ENCODE measurements around the gene RPL27A.

Gene RPL27A

GRCh38 chr11:8715501-8715900, 32.9 kb downstream of the RPL27A start:
- in situ Hi-C loops (cut with HindIII; ENCODE audit: low pct_ligation_motif_present, low pct_unique_long_range_greater_than_20kb, low sequenced_read_pairs) = no loop called here
- no peak for DNase-seq

GRCh38 chr11:8717544-8717875, 34.9 kb downstream of the RPL27A start:
- in situ Hi-C loops (cut with HindIII; ENCODE audit: low pct_ligation_motif_present, low pct_unique_long_range_greater_than_20kb, low sequenced_read_pairs) = no loop called here
- DNase-seq = no peak

GRCh38 chr11:8717876-8718753, 35.5 kb downstream of the RPL27A start:
- in situ Hi-C loops (cut with HindIII; ENCODE audit: low pct_ligation_motif_present, low pct_unique_long_range_greater_than_20kb, low sequenced_read_pairs) = no loop called here

GRCh38 chr11:8719211-8719649, 36.6 kb downstream of the RPL27A start:
- in situ Hi-C loops (cut with HindIII; ENCODE audit: low pct_ligation_motif_present, low pct_unique_long_range_greater_than_20kb, low sequenced_read_pairs) = no loop called here
- DNase-seq = peak; percentile 81

More at GRCh38 chr11:8717876-8718753, 35.5 kb downstream of the RPL27A start:
- peak; percentile 25 for DNase-seq

- in situ Hi-C loops (cut with HindIII; ENCODE audit: low pct_ligation_motif_present, low pct_unique_long_range_greater_than_20kb, low sequenced_read_pairs) = no loop called here
- no peak for DNase-seq
Observed at GRCh38 chr11:8719721-8720120, 37.1 kb downstream of the RPL27A start.

GRCh38 chr11:8720352-8720751, 37.8 kb downstream of the RPL27A start:
- DNase-seq = no peak
- in situ Hi-C loops (cut with HindIII; ENCODE audit: low pct_ligation_motif_present, low pct_unique_long_range_greater_than_20kb, low sequenced_read_pairs) = no loop called here

GRCh38 chr11:8720868-8721608, 38.4 kb downstream of the RPL27A start:
- DNase-seq = no peak
- in situ Hi-C loops (cut with HindIII; ENCODE audit: low pct_ligation_motif_present, low pct_unique_long_range_greater_than_20kb, low sequenced_read_pairs) = no loop called here

GRCh38 chr11:8721609-8722500, 39.3 kb downstream of the RPL27A start:
- no peak for DNase-seq
- in situ Hi-C loops (cut with HindIII; ENCODE audit: low pct_ligation_motif_present, low pct_unique_long_range_greater_than_20kb, low sequenced_read_pairs) = no loop called here

GRCh38 chr11:8722809-8723208, 40.2 kb downstream of the RPL27A start:
- in situ Hi-C loops (cut with HindIII; ENCODE audit: low pct_ligation_motif_present, low pct_unique_long_range_greater_than_20kb, low sequenced_read_pairs) = no loop called here
- no peak for DNase-seq

- in situ Hi-C loops (cut with HindIII; ENCODE audit: low pct_ligation_motif_present, low pct_unique_long_range_greater_than_20kb, low sequenced_read_pairs) = no loop called here
- DNase-seq = no peak
Observed at GRCh38 chr11:8723711-8724110, 41.1 kb downstream of the RPL27A start.

GRCh38 chr11:8724682-8725081, 42.1 kb downstream of the RPL27A start:
- no peak for DNase-seq

GRCh38 chr11:8726395-8726794, 43.8 kb downstream of the RPL27A start:
- no peak for DNase-seq
- in situ Hi-C loops (cut with HindIII; ENCODE audit: low pct_ligation_motif_present, low pct_unique_long_range_greater_than_20kb, low sequenced_read_pairs) = no loop called here

More at GRCh38 chr11:8724682-8725081, 42.1 kb downstream of the RPL27A start:
- in situ Hi-C loops (cut with HindIII; ENCODE audit: low pct_ligation_motif_present, low pct_unique_long_range_greater_than_20kb, low sequenced_read_pairs) = no loop called here

GRCh38 chr11:8728563-8728962, 46.0 kb downstream of the RPL27A start:
- in situ Hi-C loops (cut with HindIII; ENCODE audit: low pct_ligation_motif_present, low pct_unique_long_range_greater_than_20kb, low sequenced_read_pairs) = no loop called here
- no peak for DNase-seq

GRCh38 chr11:8729067-8729466, 46.5 kb downstream of the RPL27A start:
- in situ Hi-C loops (cut with HindIII; ENCODE audit: low pct_ligation_motif_present, low pct_unique_long_range_greater_than_20kb, low sequenced_read_pairs) = no loop called here
- DNase-seq = no peak

GRCh38 chr11:8729837-8730696, 47.5 kb downstream of the RPL27A start:
- DNase-seq = no peak
- in situ Hi-C loops (cut with HindIII; ENCODE audit: low pct_ligation_motif_present, low pct_unique_long_range_greater_than_20kb, low sequenced_read_pairs) = no loop called here

GRCh38 chr11:8730697-8731020, 48.1 kb downstream of the RPL27A start:
- in situ Hi-C loops (cut with HindIII; ENCODE audit: low pct_ligation_motif_present, low pct_unique_long_range_greater_than_20kb, low sequenced_read_pairs) = no loop called here
- DNase-seq = no peak

- in situ Hi-C loops (cut with HindIII; ENCODE audit: low pct_ligation_motif_present, low pct_unique_long_range_greater_than_20kb, low sequenced_read_pairs) = no loop called here
- no peak for DNase-seq
Observed at GRCh38 chr11:8731647-8732323, 49.2 kb downstream of the RPL27A start.

- in situ Hi-C loops (cut with HindIII; ENCODE audit: low pct_ligation_motif_present, low pct_unique_long_range_greater_than_20kb, low sequenced_read_pairs) = no loop called here
- no peak for DNase-seq
Observed at GRCh38 chr11:8732324-8732670, 49.7 kb downstream of the RPL27A start.

Data from ACHN (cell line).